ENCODE results near the gene RAB21.

RAB21 gene

GRCh38 chr12:71848212-71848611 is 93.5 kb downstream of the RAB21 start:
- H3K79me2 ChIP-seq (ENCODE audit: insufficient read depth, low read length) = peaks cover 31% of the 10 kb centered on the region
- no peaks in the 10 kb centered on the region for H3K36me3 ChIP-seq (ENCODE audit: low read length)
- H4K20me1 ChIP-seq (ENCODE audit: low read depth, low read length) = no peaks in the 10 kb centered on the region

GRCh38 chr12:71849109-71849851 is 94.6 kb downstream of the RAB21 start:
- Histone ChIP-seq H3K27ac (ENCODE audit: low read depth, low read length) (no peak overlapping the region), H3F3A (ENCODE audit: insufficient read depth) (no peaks in the 10 kb centered on the region; the same call in none of the 2 replicates), H3K4me3 (ENCODE audit: insufficient read depth, low read length, poor library complexity, severe bottlenecking) (no peak overlapping the region), H3K9me2 (replicated peaks; ENCODE audit: insufficient read depth, low read length) (no peaks in the 10 kb centered on the region), H3K36me3 (ENCODE audit: low read length) (no peaks in the 10 kb centered on the region), H3K4me2 (ENCODE audit: low read depth, low read length, poor library complexity, severe bottlenecking) (no peak overlapping the region), H3K9me3 (ENCODE audit: insufficient read depth, low read length) (no peaks in the 10 kb centered on the region), H3K79me2 (ENCODE audit: insufficient read depth, low read length) (peaks cover 26% of the 10 kb centered on the region), H4K20me1 (ENCODE audit: low read depth, low read length) (no peaks in the 10 kb centered on the region), H3K27me3 (ENCODE audit: low read length) (no peaks in the 10 kb centered on the region), H2AFZ (ENCODE audit: low read depth, low read length, severe bottlenecking) (no peak overlapping the region), H3K9ac (ENCODE audit: low read length) (no peak overlapping the region)
- TF ChIP-seq, protein P1, sequence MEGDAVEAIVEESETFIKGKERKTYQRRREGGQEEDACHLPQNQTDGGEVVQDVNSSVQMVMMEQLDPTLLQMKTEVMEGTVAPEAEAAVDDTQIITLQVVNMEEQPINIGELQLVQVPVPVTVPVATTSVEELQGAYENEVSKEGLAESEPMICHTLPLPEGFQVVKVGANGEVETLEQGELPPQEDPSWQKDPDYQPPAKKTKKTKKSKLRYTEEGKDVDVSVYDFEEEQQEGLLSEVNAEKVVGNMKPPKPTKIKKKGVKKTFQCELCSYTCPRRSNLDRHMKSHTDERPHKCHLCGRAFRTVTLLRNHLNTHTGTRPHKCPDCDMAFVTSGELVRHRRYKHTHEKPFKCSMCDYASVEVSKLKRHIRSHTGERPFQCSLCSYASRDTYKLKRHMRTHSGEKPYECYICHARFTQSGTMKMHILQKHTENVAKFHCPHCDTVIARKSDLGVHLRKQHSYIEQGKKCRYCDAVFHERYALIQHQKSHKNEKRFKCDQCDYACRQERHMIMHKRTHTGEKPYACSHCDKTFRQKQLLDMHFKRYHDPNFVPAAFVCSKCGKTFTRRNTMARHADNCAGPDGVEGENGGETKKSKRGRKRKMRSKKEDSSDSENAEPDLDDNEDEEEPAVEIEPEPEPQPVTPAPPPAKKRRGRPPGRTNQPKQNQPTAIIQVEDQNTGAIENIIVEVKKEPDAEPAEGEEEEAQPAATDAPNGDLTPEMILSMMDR (IDR thresholded peaks at IDR 0.05; ENCODE audit: insufficient read depth, low read length, poor library complexity, severe bottlenecking) = no peak
- TF ChIP-seq EZH2phosphoT487 (conservative IDR thresholded peaks at IDR 0.05; ENCODE audit: low read length) = no peak

More at GRCh38 chr12:71848212-71848611, 93.5 kb downstream of the RAB21 start:
- H3K27me3 ChIP-seq (ENCODE audit: low read length) = no peaks in the 10 kb centered on the region
- H3K9me3 ChIP-seq (ENCODE audit: insufficient read depth, low read length) = no peaks in the 10 kb centered on the region
- H3K4me3 ChIP-seq (ENCODE audit: insufficient read depth, low read length, poor library complexity, severe bottlenecking) = no peak overlapping the region
- no peak overlapping the region for H2AFZ ChIP-seq (ENCODE audit: low read depth, low read length, severe bottlenecking)
- no peak overlapping the region for H3K4me2 ChIP-seq (ENCODE audit: low read depth, low read length, poor library complexity, severe bottlenecking)
- no peaks in the 10 kb centered on the region; the same call in none of the 2 replicates for H3F3A ChIP-seq (ENCODE audit: insufficient read depth)
- no peaks in the 10 kb centered on the region for H3K9me2 ChIP-seq (replicated peaks; ENCODE audit: insufficient read depth, low read length)
- no peak overlapping the region for H3K9ac ChIP-seq (ENCODE audit: low read length)
- no peak overlapping the region for H3K27ac ChIP-seq (ENCODE audit: low read depth, low read length)
- TF ChIP-seq, protein P1 (IDR thresholded peaks at IDR 0.05; ENCODE audit: insufficient read depth, low read length, poor library complexity, severe bottlenecking) = no peak
- no peak for TF ChIP-seq EZH2phosphoT487 (conservative IDR thresholded peaks at IDR 0.05; ENCODE audit: low read length)
